ENCODE measurements around the gene FAM193A.
"Not testable (repeated sequence)": the region's sequence is repeated elsewhere in the genome, so short reads cannot be mapped to it uniquely, and the experiment has no call there.

FAM193A gene

DNA sequence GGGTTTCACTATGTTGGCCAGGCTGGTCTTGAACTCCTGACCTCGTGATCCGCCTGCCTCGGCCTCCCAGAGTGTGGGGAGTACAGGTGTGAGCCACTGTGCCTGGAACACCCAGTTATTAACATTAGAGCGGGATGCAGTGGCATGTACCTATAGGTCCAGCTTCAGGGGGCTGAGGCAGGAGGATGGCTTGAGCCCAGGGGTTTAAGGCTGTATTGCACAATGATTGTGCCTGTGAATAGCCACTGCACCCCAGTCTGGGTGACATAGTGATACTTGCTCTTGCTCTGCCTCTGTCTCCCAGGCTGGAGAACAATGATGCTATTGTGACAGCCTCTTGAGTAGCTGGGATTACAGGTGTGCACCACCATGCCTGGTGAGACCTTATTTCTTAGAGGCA, 39.8 kb downstream of the FAM193A start:
- Histone ChIP-seq H3K4me3 (ENCODE audit: low read depth, low read length) (no peak overlapping the region), H3K79me2 (ENCODE audit: control insufficient read depth, insufficient read depth, low read length, unreplicated experiment) (peaks cover 83% of the 10 kb centered on the region), H3K27ac (ENCODE audit: low read depth, low read length) (no peak overlapping the region)

DNA sequence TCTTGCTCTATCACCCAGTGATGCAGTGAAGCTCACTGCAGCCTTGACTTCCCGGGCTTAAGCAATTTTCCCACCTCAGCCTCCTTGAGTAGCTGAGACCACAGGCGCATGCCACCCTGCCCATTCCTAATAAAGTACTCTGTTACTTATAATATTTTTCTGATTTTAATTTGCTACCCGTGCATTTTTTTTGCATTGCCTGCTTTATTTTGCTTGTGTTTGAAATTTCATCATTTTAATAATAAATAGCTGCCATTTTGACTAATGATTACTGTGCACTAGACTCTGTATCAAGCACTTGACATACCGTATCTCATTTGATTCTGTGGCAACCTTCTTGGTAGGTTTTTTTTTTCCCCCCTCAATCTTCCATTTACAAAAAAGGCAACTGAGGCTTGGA, 41.7 kb downstream of the FAM193A start:
- H3K79me2 ChIP-seq (ENCODE audit: control insufficient read depth, insufficient read depth, low read length, unreplicated experiment), result peaks cover 85% of the 10 kb centered on the region
- no peak overlapping the region for H3K4me3 ChIP-seq (ENCODE audit: low read depth, low read length)
- H3K4me1 ChIP-seq (ENCODE audit: control insufficient read depth, insufficient read depth, low read length, unreplicated experiment), result no peaks in the 10 kb centered on the region
- no peak overlapping the region for H2AFZ ChIP-seq (ENCODE audit: low read length, unreplicated experiment)
- H3K27ac ChIP-seq (ENCODE audit: low read depth, low read length), result no peak overlapping the region
- H3K36me3 ChIP-seq (ENCODE audit: insufficient read depth, low read length), result no peaks in the 10 kb centered on the region
- no peaks in the 10 kb centered on the region for H3K27me3 ChIP-seq (ENCODE audit: insufficient read depth, low read length)

More for the DNA sequence above, 39.8 kb downstream of the FAM193A start:
- Histone ChIP-seq H3K27me3 (ENCODE audit: insufficient read depth, low read length) (no peaks in the 10 kb centered on the region), H3K4me1 (ENCODE audit: control insufficient read depth, insufficient read depth, low read length, unreplicated experiment) (no peaks in the 10 kb centered on the region), H2AFZ (ENCODE audit: low read length, unreplicated experiment) (no peak overlapping the region), H3K36me3 (ENCODE audit: insufficient read depth, low read length) (no peaks in the 10 kb centered on the region)

GRCh38 chr4:2579910-2580309, 43.5 kb downstream of the FAM193A start:
- H3K36me3 ChIP-seq (ENCODE audit: insufficient read depth, low read length), result no peaks in the 10 kb centered on the region
- no peaks in the 10 kb centered on the region for H3K4me1 ChIP-seq (ENCODE audit: control insufficient read depth, insufficient read depth, low read length, unreplicated experiment)
- H3K27ac ChIP-seq (ENCODE audit: low read depth, low read length), result no peak overlapping the region
- H3K4me3 ChIP-seq (ENCODE audit: low read depth, low read length), result no peak overlapping the region
- peaks cover 84% of the 10 kb centered on the region for H3K79me2 ChIP-seq (ENCODE audit: control insufficient read depth, insufficient read depth, low read length, unreplicated experiment)
- H2AFZ ChIP-seq (ENCODE audit: low read length, unreplicated experiment), result no peak overlapping the region
- no peaks in the 10 kb centered on the region for H3K27me3 ChIP-seq (ENCODE audit: insufficient read depth, low read length)

DNA sequence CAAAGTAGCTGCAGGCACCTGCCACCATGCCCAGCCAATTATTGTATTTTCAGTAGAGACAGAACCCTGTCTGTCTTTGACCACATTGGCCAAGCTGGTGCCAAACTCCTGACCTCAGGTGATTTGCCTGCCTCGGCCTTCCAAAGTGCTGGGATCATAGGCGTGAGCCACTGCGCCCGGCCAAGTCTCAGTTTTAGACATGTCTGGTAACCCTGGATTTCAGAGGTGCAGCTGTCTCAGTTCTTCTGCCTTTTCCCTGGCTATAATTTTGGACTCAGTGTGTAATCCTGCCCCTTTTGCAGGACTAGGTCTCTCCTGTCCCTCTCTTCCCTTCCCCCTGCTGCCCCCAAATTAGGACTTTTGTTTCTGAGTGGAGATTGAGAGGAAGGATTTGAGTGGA, 46.6 kb downstream of the FAM193A start:
- H3K27ac ChIP-seq (ENCODE audit: low read depth, low read length), result no peak overlapping the region
- peaks cover 84% of the 10 kb centered on the region for H3K79me2 ChIP-seq (ENCODE audit: control insufficient read depth, insufficient read depth, low read length, unreplicated experiment)
- no peaks in the 10 kb centered on the region for H3K36me3 ChIP-seq (ENCODE audit: insufficient read depth, low read length)
- H2AFZ ChIP-seq (ENCODE audit: low read length, unreplicated experiment), result no peak overlapping the region
- peaks cover 4% of the 10 kb centered on the region for H3K4me1 ChIP-seq (ENCODE audit: control insufficient read depth, insufficient read depth, low read length, unreplicated experiment)
- no peaks in the 10 kb centered on the region for H3K27me3 ChIP-seq (ENCODE audit: insufficient read depth, low read length)
- H3K4me3 ChIP-seq (ENCODE audit: low read depth, low read length), result no peak overlapping the region

- H3K27ac ChIP-seq (ENCODE audit: low read depth, low read length), result no peak overlapping the region
- no peak overlapping the region for H3K4me3 ChIP-seq (ENCODE audit: low read depth, low read length)
- no peaks in the 10 kb centered on the region for H3K27me3 ChIP-seq (ENCODE audit: insufficient read depth, low read length)
- H2AFZ ChIP-seq (ENCODE audit: low read length, unreplicated experiment), result no peak overlapping the region
- H3K79me2 ChIP-seq (ENCODE audit: control insufficient read depth, insufficient read depth, low read length, unreplicated experiment), result peaks cover 85% of the 10 kb centered on the region
- H3K4me1 ChIP-seq (ENCODE audit: control insufficient read depth, insufficient read depth, low read length, unreplicated experiment), result peaks cover 4% of the 10 kb centered on the region
- H3K36me3 ChIP-seq (ENCODE audit: insufficient read depth, low read length), result no peaks in the 10 kb centered on the region
These were observed 47.1 kb downstream of the FAM193A start for GRCh38 chr4:2583517-2583916.

DNA sequence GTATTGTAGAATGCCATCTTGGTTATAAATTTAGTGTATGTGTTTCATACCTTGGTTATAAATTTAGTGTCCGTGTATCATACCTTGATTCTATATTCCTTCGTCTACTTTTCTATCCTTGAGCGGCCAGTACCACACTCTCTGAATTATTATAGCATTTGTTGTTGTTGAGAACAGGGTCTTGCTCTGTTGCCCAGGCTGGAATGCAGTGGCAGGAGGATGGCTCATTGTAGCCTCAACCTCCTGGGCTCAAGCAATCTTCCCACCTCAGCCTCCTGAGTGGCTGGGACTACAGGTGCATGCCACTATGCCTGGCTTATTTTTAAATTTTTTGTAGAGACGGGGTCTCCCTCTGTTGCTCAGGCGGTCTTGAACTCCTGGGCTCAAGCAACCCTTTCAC, 50.1 kb downstream of the FAM193A start:
- H3K4me3 ChIP-seq (ENCODE audit: low read depth, low read length), result no peak overlapping the region
- H3K27ac ChIP-seq (ENCODE audit: low read depth, low read length), result no peak overlapping the region
- H3K27me3 ChIP-seq (ENCODE audit: insufficient read depth, low read length), result no peaks in the 10 kb centered on the region
- no peaks in the 10 kb centered on the region for H3K36me3 ChIP-seq (ENCODE audit: insufficient read depth, low read length)
- peaks cover 4% of the 10 kb centered on the region for H3K4me1 ChIP-seq (ENCODE audit: control insufficient read depth, insufficient read depth, low read length, unreplicated experiment)
- no peak overlapping the region for H2AFZ ChIP-seq (ENCODE audit: low read length, unreplicated experiment)
- H3K79me2 ChIP-seq (ENCODE audit: control insufficient read depth, insufficient read depth, low read length, unreplicated experiment), result peaks cover 84% of the 10 kb centered on the region

DNA sequence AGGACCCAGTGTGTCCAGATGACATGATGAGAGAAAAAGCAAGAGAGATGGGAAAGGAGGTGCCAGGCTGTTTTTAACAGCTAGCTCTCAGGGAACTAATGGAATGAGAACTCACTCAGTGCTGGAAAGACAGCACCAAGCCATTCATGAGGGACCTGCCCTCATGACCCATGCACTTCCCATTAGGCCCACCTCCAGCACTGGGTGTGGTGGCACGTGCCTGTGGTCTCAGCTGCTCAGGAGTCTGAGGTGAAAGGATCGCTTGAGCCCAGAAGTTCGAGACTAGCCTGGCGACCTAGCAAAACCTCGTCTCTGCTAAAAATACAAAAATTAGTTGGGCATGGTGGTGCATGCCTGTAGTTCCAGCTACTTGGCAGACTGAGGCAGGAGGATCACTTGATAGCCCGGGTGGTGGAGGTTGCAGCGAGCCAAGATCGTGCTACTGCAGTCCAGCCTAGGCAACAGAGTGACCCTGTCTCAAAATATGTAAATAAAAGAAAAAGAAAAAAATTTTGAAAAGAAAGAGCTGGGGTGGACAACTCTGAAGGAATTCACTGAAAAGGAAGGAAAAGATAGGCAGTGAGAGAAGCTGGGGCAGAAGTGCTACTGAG, 50.9 kb downstream of the FAM193A start:
- H3K4me3 ChIP-seq (ENCODE audit: low read depth, low read length), result no peak overlapping the region
- H3K27ac ChIP-seq (ENCODE audit: low read depth, low read length), result no peak overlapping the region
- H3K36me3 ChIP-seq (ENCODE audit: insufficient read depth, low read length), result no peaks in the 10 kb centered on the region
- peaks cover 83% of the 10 kb centered on the region for H3K79me2 ChIP-seq (ENCODE audit: control insufficient read depth, insufficient read depth, low read length, unreplicated experiment)
- no peak overlapping the region for H2AFZ ChIP-seq (ENCODE audit: low read length, unreplicated experiment)
- no peaks in the 10 kb centered on the region for H3K27me3 ChIP-seq (ENCODE audit: insufficient read depth, low read length)
- H3K4me1 ChIP-seq (ENCODE audit: control insufficient read depth, insufficient read depth, low read length, unreplicated experiment), result peaks cover 4% of the 10 kb centered on the region

DNA sequence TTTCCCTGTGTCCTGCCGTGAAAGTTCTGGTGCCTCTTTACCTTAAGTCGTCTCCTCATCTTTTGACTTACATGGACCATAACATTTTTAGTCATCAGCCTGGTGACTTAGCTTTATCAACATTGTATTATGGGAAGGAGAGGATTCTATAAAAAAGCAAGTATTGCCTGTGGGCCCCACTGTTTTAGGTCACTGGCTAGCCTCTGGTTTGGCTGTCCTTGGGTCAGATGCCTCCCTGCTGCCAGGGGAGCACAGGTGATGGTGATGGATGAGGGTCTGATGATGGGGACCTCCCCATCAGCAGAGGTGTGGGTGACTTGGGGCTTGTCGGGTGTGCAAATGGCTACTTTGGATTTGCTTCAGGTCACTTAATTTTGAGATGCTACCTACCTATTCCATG, 51.8 kb downstream of the FAM193A start:
- Histone ChIP-seq H3K27me3 (ENCODE audit: insufficient read depth, low read length) (no peaks in the 10 kb centered on the region), H3K27ac (ENCODE audit: low read depth, low read length) (no peak overlapping the region), H3K4me3 (ENCODE audit: low read depth, low read length) (no peak overlapping the region), H3K4me1 (ENCODE audit: control insufficient read depth, insufficient read depth, low read length, unreplicated experiment) (peaks cover 4% of the 10 kb centered on the region), H2AFZ (ENCODE audit: low read length, unreplicated experiment) (no peak overlapping the region), H3K79me2 (ENCODE audit: control insufficient read depth, insufficient read depth, low read length, unreplicated experiment) (peaks cover 82% of the 10 kb centered on the region), H3K36me3 (ENCODE audit: insufficient read depth, low read length) (no peaks in the 10 kb centered on the region)

DNA sequence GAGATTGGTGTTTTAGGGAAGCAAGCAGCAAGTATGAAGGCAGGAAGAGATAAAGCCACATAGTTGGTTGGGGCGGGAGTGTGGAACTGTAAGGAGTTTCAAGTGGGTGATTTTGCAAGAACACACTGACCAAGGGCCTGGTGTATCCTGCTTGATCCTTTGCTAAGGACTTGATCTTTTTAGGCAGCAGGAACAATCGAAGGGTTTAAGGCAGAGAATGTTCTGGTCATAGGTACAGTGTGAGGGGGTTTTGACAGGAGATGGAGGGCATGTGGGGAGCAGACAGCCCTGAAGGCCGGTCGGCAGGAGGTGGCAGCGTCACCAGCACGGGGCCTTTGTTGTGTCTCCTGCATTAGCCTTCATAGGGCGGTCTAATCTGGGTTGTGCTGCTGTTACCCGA, 54.7 kb downstream of the FAM193A start:
- H3K36me3 ChIP-seq (ENCODE audit: insufficient read depth, low read length), result no peaks in the 10 kb centered on the region
- H3K4me1 ChIP-seq (ENCODE audit: control insufficient read depth, insufficient read depth, low read length, unreplicated experiment), result peaks cover 6% of the 10 kb centered on the region
- no peak overlapping the region for H3K4me3 ChIP-seq (ENCODE audit: low read depth, low read length)
- no peak overlapping the region for H3K27ac ChIP-seq (ENCODE audit: low read depth, low read length)
- H2AFZ ChIP-seq (ENCODE audit: low read length, unreplicated experiment), result no peak overlapping the region
- no peaks in the 10 kb centered on the region for H3K27me3 ChIP-seq (ENCODE audit: insufficient read depth, low read length)
- peaks cover 85% of the 10 kb centered on the region for H3K79me2 ChIP-seq (ENCODE audit: control insufficient read depth, insufficient read depth, low read length, unreplicated experiment)

DNA sequence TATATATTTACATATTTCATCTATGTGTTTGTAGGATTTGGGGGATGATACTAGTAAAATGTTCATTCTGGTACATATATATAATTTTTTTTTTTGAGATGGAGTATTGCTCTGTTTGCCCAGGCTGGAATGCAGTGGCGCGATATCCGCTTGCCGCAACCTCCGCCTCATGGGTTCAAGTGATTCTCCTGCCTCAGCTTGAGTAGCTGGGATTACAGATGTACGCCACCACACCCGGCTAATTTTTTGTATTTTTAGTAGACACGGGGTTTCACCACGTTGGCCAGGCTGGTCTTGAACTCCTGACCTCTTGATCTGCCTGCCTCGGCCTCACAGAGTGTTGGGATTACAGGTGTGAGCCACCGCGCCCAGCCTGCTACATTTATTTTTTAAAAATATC, 55.6 kb downstream of the FAM193A start:
- H3K4me1 ChIP-seq (ENCODE audit: control insufficient read depth, insufficient read depth, low read length, unreplicated experiment); H3K36me3 ChIP-seq (ENCODE audit: insufficient read depth, low read length); H3K4me3 ChIP-seq (ENCODE audit: low read depth, low read length); H3K27ac ChIP-seq (ENCODE audit: low read depth, low read length); H3K27me3 ChIP-seq (ENCODE audit: insufficient read depth, low read length); H2AFZ ChIP-seq (ENCODE audit: low read length, unreplicated experiment): not testable (repeated sequence)
- peaks cover 85% of the 10 kb centered on the region for H3K79me2 ChIP-seq (ENCODE audit: control insufficient read depth, insufficient read depth, low read length, unreplicated experiment)

- H3K36me3 ChIP-seq (ENCODE audit: insufficient read depth, low read length), result no peaks in the 10 kb centered on the region
- no peak overlapping the region for H3K4me3 ChIP-seq (ENCODE audit: low read depth, low read length)
- no peak overlapping the region for H2AFZ ChIP-seq (ENCODE audit: low read length, unreplicated experiment)
- H3K4me1 ChIP-seq (ENCODE audit: control insufficient read depth, insufficient read depth, low read length, unreplicated experiment), result peaks cover 3% of the 10 kb centered on the region
- no peak overlapping the region for H3K27ac ChIP-seq (ENCODE audit: low read depth, low read length)
- H3K79me2 ChIP-seq (ENCODE audit: control insufficient read depth, insufficient read depth, low read length, unreplicated experiment), result peaks cover 85% of the 10 kb centered on the region
- no peaks in the 10 kb centered on the region for H3K27me3 ChIP-seq (ENCODE audit: insufficient read depth, low read length)
These were observed 56.1 kb downstream of the FAM193A start for GRCh38 chr4:2592572-2592971.

All from ACC112 (cell line).